CD14-positive monocyte (primary cell): ENCODE results near the gene MISP. TPM values are rescaled to one million over a fixed set of nuclear protein-coding genes. Genes with fewer than 3 reads are reported as not detected.

Source experiments
- DNase-seq, 3 donors: peaks; one replicate each; pipeline ENCODE4 v3.0.0-alpha.2; 2011 to 2022
- H2AFZ ChIP-seq: 2 replicates; pipeline ENCODE4 v1.6.0; 2012; ENCODE audit warnings: mild to moderate bottlenecking, low read depth, low read length, inconsistent platforms; ENCODE audit not compliant: insufficient read depth, poor library complexity, severe bottlenecking
- H3K27ac ChIP-seq, 2 donors: 1 replicate in 1 of 2; 2 replicates in 1 of 2; pipeline ENCODE4 v1.5.1; 2012 to 2013; ENCODE audit warnings: low read length in 2 of 2, control low read depth in 1 of 2, inconsistent platforms in 1 of 2, low read depth in 1 of 2, mild to moderate bottlenecking in 1 of 2
- H3K27me3 ChIP-seq, 2 donors: one replicate each; pipeline versions ENCODE4 v1.6.0 to v1.6.1; 2011 to 2013; ENCODE audit warnings: low read length in 2 of 2; ENCODE audit not compliant: control insufficient read depth in 2 of 2, insufficient read depth in 2 of 2
- H3K36me3 ChIP-seq, 2 donors: replicated peaks in 1 of 2; 1 replicate in 1 of 2; 2 replicates in 1 of 2; pipeline versions ENCODE4 v1.5.1 to v1.6.1; 2012 to 2013; ENCODE audit warnings: low read length in 2 of 2, control low read depth in 1 of 2, inconsistent platforms in 1 of 2, mild to moderate bottlenecking in 1 of 2; ENCODE audit not compliant: insufficient read depth in 2 of 2, control insufficient read depth in 1 of 2
- H3K4me1 ChIP-seq, 2 donors: 1 replicate in 1 of 2; 2 replicates in 1 of 2; pipeline versions ENCODE4 v1.5.1 to v1.6.1; 2012 to 2013; ENCODE audit warnings: low read length in 2 of 2, control low read depth in 1 of 2, inconsistent platforms in 1 of 2, mild to moderate bottlenecking in 1 of 2, moderate library complexity in 1 of 2; ENCODE audit not compliant: insufficient read depth in 2 of 2, control insufficient read depth in 1 of 2
- H3K4me2 ChIP-seq: replicated peaks from 2 replicates; pipeline ENCODE3; 2012; ENCODE audit warnings: low read length, moderate library complexity, mild to moderate bottlenecking; ENCODE audit not compliant: poor library complexity, severe bottlenecking; ENCODE audit errors: extremely low read depth
- H3K4me3 ChIP-seq, 3 experiments: fragments of 200-600 bp in 1 of 3; sonication (generic) in 1 of 3; replicated peaks in 1 of 3; 1 replicate in 2 of 3; 2 replicates in 1 of 3; pipeline ENCODE4 v1.5.1; 2011 to 2013; ENCODE audit warnings: low read length in 3 of 3, mild to moderate bottlenecking in 3 of 3, control low read depth in 2 of 3, low read depth in 2 of 3, inconsistent platforms in 1 of 3, moderate library complexity in 1 of 3
- H3K79me2 ChIP-seq: 2 replicates; pipeline ENCODE4 v1.6.0; 2012; ENCODE audit warnings: mild to moderate bottlenecking, control low read depth, inconsistent platforms, low read length, moderate library complexity; ENCODE audit not compliant: insufficient read depth
- H3K9ac ChIP-seq: 2 replicates; pipeline ENCODE4 v1.6.0; 2017; ENCODE audit warnings: low read length, mild to moderate bottlenecking; ENCODE audit not compliant: insufficient read depth, poor library complexity, severe bottlenecking
- H3K9me3 ChIP-seq, 2 donors: replicated peaks in 1 of 2; 1 replicate in 1 of 2; 2 replicates in 1 of 2; pipeline versions ENCODE4 v1.5.1 to v1.6.1; 2012 to 2013; ENCODE audit warnings: low read length in 2 of 2, control low read depth in 1 of 2; ENCODE audit not compliant: control insufficient read depth in 1 of 2, insufficient read depth in 1 of 2
- H4K20me1 ChIP-seq: 2 replicates; pipeline ENCODE4 v1.6.0; 2012; ENCODE audit warnings: mild to moderate bottlenecking, low read length, control low read depth, moderate library complexity; ENCODE audit not compliant: insufficient read depth
- H3K27ac Mint-ChIP-seq, 7 donors: one replicate each; pipeline ENCODE4 v1.8.0; 2020; ENCODE audit warnings: mild to moderate bottlenecking in 7 of 7, mixed read lengths in 7 of 7, moderate library complexity in 6 of 7, inconsistent platforms in 2 of 7
- H3K27me3 Mint-ChIP-seq, 3 donors: one replicate each; pipeline ENCODE4 v1.8.0; 2021 to 2022; ENCODE audit warnings: low read depth in 3 of 3, mild to moderate bottlenecking in 3 of 3, mixed read lengths in 3 of 3, moderate library complexity in 3 of 3, inconsistent platforms in 1 of 3
- H3K36me3 Mint-ChIP-seq, 2 donors: one replicate each; pipeline ENCODE4 v1.8.0; 2020; ENCODE audit warnings: mixed read lengths in 2 of 2, inconsistent platforms in 1 of 2, mild to moderate bottlenecking in 1 of 2
- H3K4me1 Mint-ChIP-seq: one replicate; pipeline ENCODE4 v1.8.0; 2020; ENCODE audit warnings: mild to moderate bottlenecking, mixed read lengths
- H3K4me3 Mint-ChIP-seq, 2 donors: one replicate each; pipeline ENCODE4 v1.8.0; 2020; ENCODE audit warnings: mild to moderate bottlenecking in 2 of 2, mixed read lengths in 2 of 2, moderate library complexity in 1 of 2
- H3K9me3 Mint-ChIP-seq, 7 donors: one replicate each; pipeline ENCODE4 v1.8.0; 2020 to 2022; ENCODE audit warnings: mixed read lengths in 7 of 7, mild to moderate bottlenecking in 6 of 7, moderate library complexity in 6 of 7, inconsistent platforms in 2 of 7
- WGBS: methylation state at CpG from one replicate; pipeline ENCODE4 v1.1.5; 2013; ENCODE audit warnings: missing lambda C conversion rate; ENCODE audit not compliant: insufficient coverage; 5-methylcytosine and 5-hydroxymethylcytosine counted together
- intact Hi-C, 2 donors: fragments of 100-400 bp; cut with micrococcal nuclease; formaldehyde crosslinking; loops; one replicate each; pipeline versions ENCODE4 v1.15.0 to v1.15.1; 2023
- polyA plus RNA-seq, 3 donors: library from polyadenylated mRNA; depleted of rRNA in 1 of 3; unstranded in 2 of 3; stranded (reverse) in 1 of 3; fragments of 300-500 nt in 2 of 3; fragments of >200 nt in 1 of 3; fragmentation: Illumina TruSeq in 2 of 3; gene quantifications; 1 replicate in 2 of 3; 2 replicates in 1 of 3; pipeline ENCODE4 v1.2.3, GENCODE V29; 2012 to 2021
- TF ChIP-seq, protein P1 (sequence below): fragments of 200-600 bp; IDR thresholded peaks from one replicate; pipeline ENCODE4 v1.8.0; 2022; ENCODE audit warnings: antibody characterized with exemption, mild to moderate bottlenecking

MISP gene
- polyA plus RNA-seq, 3 donors = not detected

GRCh38 chr19:752652-753517 lies 2.0 kb downstream of the MISP start:
- Histone ChIP-seq H2AFZ (peak overlapping the region; percentile 30), H3K9ac (no peak overlapping the region)
- no peaks in the 10 kb centered on the region for H3K36me3 Mint-ChIP-seq

DNA sequence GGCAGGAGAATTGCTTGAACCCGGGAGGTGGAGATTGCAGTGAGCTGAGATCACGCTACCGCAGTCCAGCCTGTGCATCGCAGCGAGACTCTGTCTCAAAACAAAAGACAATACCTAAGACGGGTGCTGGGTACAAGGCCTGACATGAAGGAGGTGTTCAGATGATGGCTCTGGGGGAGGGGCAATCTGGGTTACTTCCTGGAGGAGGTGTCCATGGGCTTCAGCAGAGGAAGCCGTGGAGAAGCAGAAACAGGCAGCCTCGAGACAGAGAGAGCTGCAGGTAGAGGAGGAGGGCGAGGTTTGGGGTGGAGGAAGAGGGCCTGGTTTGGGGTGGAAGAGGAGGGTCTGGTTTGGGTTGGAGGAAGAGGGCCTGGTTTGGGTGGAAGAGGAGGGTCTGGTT lies 3.6 kb downstream of the MISP start:
- H3K4me1 ChIP-seq = peaks cover 15 to 17% of the 10 kb centered on the region in 2 donors
- peaks cover 0 to 4% of the 10 kb centered on the region in 2 donors for H3K36me3 Mint-ChIP-seq
- H3K9me3 Mint-ChIP-seq = peaks cover 22 to 35% (median 28%) of the 10 kb centered on the region in 7 donors
- TF ChIP-seq, protein P1, sequence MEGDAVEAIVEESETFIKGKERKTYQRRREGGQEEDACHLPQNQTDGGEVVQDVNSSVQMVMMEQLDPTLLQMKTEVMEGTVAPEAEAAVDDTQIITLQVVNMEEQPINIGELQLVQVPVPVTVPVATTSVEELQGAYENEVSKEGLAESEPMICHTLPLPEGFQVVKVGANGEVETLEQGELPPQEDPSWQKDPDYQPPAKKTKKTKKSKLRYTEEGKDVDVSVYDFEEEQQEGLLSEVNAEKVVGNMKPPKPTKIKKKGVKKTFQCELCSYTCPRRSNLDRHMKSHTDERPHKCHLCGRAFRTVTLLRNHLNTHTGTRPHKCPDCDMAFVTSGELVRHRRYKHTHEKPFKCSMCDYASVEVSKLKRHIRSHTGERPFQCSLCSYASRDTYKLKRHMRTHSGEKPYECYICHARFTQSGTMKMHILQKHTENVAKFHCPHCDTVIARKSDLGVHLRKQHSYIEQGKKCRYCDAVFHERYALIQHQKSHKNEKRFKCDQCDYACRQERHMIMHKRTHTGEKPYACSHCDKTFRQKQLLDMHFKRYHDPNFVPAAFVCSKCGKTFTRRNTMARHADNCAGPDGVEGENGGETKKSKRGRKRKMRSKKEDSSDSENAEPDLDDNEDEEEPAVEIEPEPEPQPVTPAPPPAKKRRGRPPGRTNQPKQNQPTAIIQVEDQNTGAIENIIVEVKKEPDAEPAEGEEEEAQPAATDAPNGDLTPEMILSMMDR = no peak
- no peak overlapping the region for H2AFZ ChIP-seq
- intact Hi-C loops = no loop called here
- H3K9me3 ChIP-seq = peaks cover 15 to 32% of the 10 kb centered on the region in 2 donors
- H3K79me2 ChIP-seq = no peaks in the 10 kb centered on the region
- peaks cover 2 to 15% (median 4%) of the 10 kb centered on the region in 3 donors for H3K27me3 Mint-ChIP-seq
- H3K27me3 ChIP-seq = no peaks in the 10 kb centered on the region
- peaks cover 20% of the 10 kb centered on the region for H3K4me1 Mint-ChIP-seq
- H3K27ac ChIP-seq = no peak overlapping the region
- no peaks in the 10 kb centered on the region for H4K20me1 ChIP-seq
- no peak overlapping the region for H3K4me2 ChIP-seq
- H3K4me3 Mint-ChIP-seq = no peak overlapping the region
- H3K9ac ChIP-seq = no peak overlapping the region
- H3K4me3 ChIP-seq = no peak overlapping the region
- no peak for DNase-seq
- 92% methylated on average over 5 of the region's 9 CpGs for WGBS
- peak overlapping the region in 2 of 7 donors; percentile 18 to 67 for H3K27ac Mint-ChIP-seq
- no peaks in the 10 kb centered on the region for H3K36me3 ChIP-seq

More at GRCh38 chr19:752652-753517, 2.0 kb downstream of the MISP start:
- peak overlapping the region in 6 of 7 donors; percentile 64 to 91 (median 85) for H3K27ac Mint-ChIP-seq
- Histone ChIP-seq H3K4me2 (peak overlapping the region; percentile 3), H3K9me3 (peaks cover 5 to 23% of the 10 kb centered on the region in 2 donors), H4K20me1 (no peaks in the 10 kb centered on the region), H3K79me2 (no peaks in the 10 kb centered on the region), H3K36me3 (no peaks in the 10 kb centered on the region), H3K27ac (peak overlapping the region; percentile 46 to 64), H3K27me3 (no peaks in the 10 kb centered on the region), H3K4me1 (peaks cover 15 to 17% of the 10 kb centered on the region in 2 donors), H3K4me3 (no peak overlapping the region)
- peaks cover 20% of the 10 kb centered on the region for H3K4me1 Mint-ChIP-seq
- intact Hi-C loops = no loop called here
- peak overlapping the region in 1 of 2 donors; percentile 64 for H3K4me3 Mint-ChIP-seq
- 36% methylated on average over 33 of the region's 39 CpGs for WGBS
- DNase-seq = peak; percentile 75 to 91 (median 83)
- H3K27me3 Mint-ChIP-seq = peaks cover 2 to 12% (median 4%) of the 10 kb centered on the region in 3 donors
- TF ChIP-seq, protein P1 = no peak
- H3K9me3 Mint-ChIP-seq = peaks cover 9 to 22% (median 12%) of the 10 kb centered on the region in 7 donors
